Caki2 (cell line): ENCODE measurements around the gene TOPORS. TPM values are rescaled to one million over a fixed set of nuclear protein-coding genes. Genes with fewer than 3 reads are reported as not detected.
"Not testable (repeated sequence)": the region's sequence is repeated elsewhere in the genome, so short reads cannot be mapped to it uniquely, and the experiment has no call there.

Experiments
- DNase-seq: peaks from one replicate; pipeline ENCODE4 v3.0.0-alpha.2; 2015; ENCODE audit warnings: low read depth
- in situ Hi-C: cut with HindIII; loops from 2 replicates; pipeline ENCODE4 v1.10.0; 2016; ENCODE audit warnings: low sequenced_read_pairs, low pct_unique_long_range_greater_than_20kb, mixed read lengths
- total RNA-seq: library from RNA; depleted of rRNA; stranded (reverse); fragments of >200 nt; shearing (Covaris generic); gene quantifications from 2 replicates; pipeline ENCODE4 v1.2.3, GENCODE V29; 2014; ENCODE audit warnings: low replicate concordance

Gene TOPORS
- total RNA-seq, 1 experiment from 2014 or later: 9.9 TPM

GRCh38 chr9:32571969-32572899 lies 19.8 kb upstream of the TOPORS start:
- in situ Hi-C loops: loop anchor here (25.0 kb wide), 1 partner anchor 415 kb away; no protein-coding TSS in a partner anchor
- peak; percentile 55 for DNase-seq

- in situ Hi-C loops: loop anchor here (25.0 kb wide), 1 partner anchor 417 kb away; no protein-coding TSS in a partner anchor
Observed at GRCh38 chr9:32570262-32570661, 17.9 kb upstream of the TOPORS start.

GRCh38 chr9:32566770-32567169 lies 14.4 kb upstream of the TOPORS start:
- in situ Hi-C loops: loop anchor here (25.0 kb wide), 1 partner anchor 421 kb away; no protein-coding TSS in a partner anchor
- no peak for DNase-seq

More at GRCh38 chr9:32570262-32570661, 17.9 kb upstream of the TOPORS start:
- DNase-seq: no peak

GRCh38 chr9:32565967-32566366 lies 13.6 kb upstream of the TOPORS start:
- no peak for DNase-seq
- in situ Hi-C loops: loop anchor here (25.0 kb wide), 1 partner anchor 421 kb away; no protein-coding TSS in a partner anchor

- in situ Hi-C loops: loop anchor here (25.0 kb wide), 1 partner anchor 429 kb away; no protein-coding TSS in a partner anchor
- DNase-seq: no peak
Observed at GRCh38 chr9:32558408-32558934, 6.1 kb upstream of the TOPORS start.

GRCh38 chr9:32554591-32554990 lies 2.2 kb upstream of the TOPORS start:
- in situ Hi-C loops: loop anchor here (25.0 kb wide), 1 partner anchor 433 kb away; no protein-coding TSS in a partner anchor
- no peak for DNase-seq

GRCh38 chr9:32554107-32554506 lies 1.7 kb upstream of the TOPORS start:
- no peak for DNase-seq
- in situ Hi-C loops: loop anchor here (25.0 kb wide), 1 partner anchor 433 kb away; no protein-coding TSS in a partner anchor

- DNase-seq: no peak
- in situ Hi-C loops: loop anchor here (25.0 kb wide), 1 partner anchor 436 kb away; no protein-coding TSS in a partner anchor
Observed at GRCh38 chr9:32551276-32552051, 922 bp downstream of the TOPORS start.

- DNase-seq: peak; percentile 90
- in situ Hi-C loops: loop anchor here (25.0 kb wide), 1 partner anchor 437 kb away; no protein-coding TSS in a partner anchor
Observed at GRCh38 chr9:32550562-32551275, 1.7 kb downstream of the TOPORS start.

GRCh38 chr9:32550150-32550561 lies 2.2 kb downstream of the TOPORS start:
- peak; percentile 41 for DNase-seq
- in situ Hi-C loops: loop anchor here (25.0 kb wide), 1 partner anchor 437 kb away; no protein-coding TSS in a partner anchor

- in situ Hi-C loops, DNase-seq: not testable (repeated sequence)
Observed at GRCh38 chr9:32548213-32548612, 4.2 kb downstream of the TOPORS start.

GRCh38 chr9:32545884-32546283 lies 6.5 kb downstream of the TOPORS start:
- in situ Hi-C loops: no loop called here
- DNase-seq: no peak

- in situ Hi-C loops: no loop called here
- DNase-seq: no peak
Observed at GRCh38 chr9:32543047-32543446, 9.3 kb downstream of the TOPORS start.

GRCh38 chr9:32533816-32534215 lies 18.6 kb downstream of the TOPORS start:
- in situ Hi-C loops: no loop called here

GRCh38 chr9:32533336-32533735 lies 19.1 kb downstream of the TOPORS start:
- in situ Hi-C loops: no loop called here

More at GRCh38 chr9:32533816-32534215, 18.6 kb downstream of the TOPORS start:
- no peak for DNase-seq

GRCh38 chr9:32526707-32527048 lies 25.7 kb downstream of the TOPORS start:
- no peak for DNase-seq
- in situ Hi-C loops: no loop called here

More at GRCh38 chr9:32533336-32533735, 19.1 kb downstream of the TOPORS start:
- DNase-seq: no peak

- DNase-seq: peak; percentile 89
- in situ Hi-C loops: no loop called here
Observed at GRCh38 chr9:32526041-32526706, 26.2 kb downstream of the TOPORS start, which contains the start of gene RIGI. TSS of gene RIGI (minus strand) at chr9:32526196. CDS start at chr9:32526166, 30 bp downstream.
